VCaP (cell line): ENCODE data around the gene TFDP1.
A peak's percentile ranks its signal among the peaks of the same experiment; 100 is the strongest.

Experiments
- H3K27ac ChIP-seq: fragments of 450-650 bp; 2 replicates; pipeline ENCODE4 v1.5.1; 2017
- CTCF ChIP-seq: fragments of 450-650 bp; conservative IDR thresholded peaks from 2 replicates; pipeline ENCODE4 v1.5.1; 2017; ENCODE audit warnings: mild to moderate bottlenecking, moderate library complexity

TFDP1 gene

GRCh38 chr13:113579686-113580085, 4.9 kb upstream of the TFDP1 start:
- TF ChIP-seq CTCF: no peak

GRCh38 chr13:113581871-113582270, 2.7 kb upstream of the TFDP1 start:
- TF ChIP-seq CTCF: no peak
- H3K27ac ChIP-seq: no peak overlapping the region

More at GRCh38 chr13:113579686-113580085, 4.9 kb upstream of the TFDP1 start:
- H3K27ac ChIP-seq: no peak overlapping the region

- H3K27ac ChIP-seq: no peak overlapping the region
- no peak for TF ChIP-seq CTCF
Observed at GRCh38 chr13:113582841-113583631, 1.5 kb upstream of the TFDP1 start.

GRCh38 chr13:113584870-113585671, 518 bp downstream of the TFDP1 start:
- H3K27ac ChIP-seq: peak overlapping the region; percentile 38
- TF ChIP-seq CTCF: no peak

GRCh38 chr13:113585896-113586295, 1.3 kb downstream of the TFDP1 start:
- no peak for TF ChIP-seq CTCF
- H3K27ac ChIP-seq: peak overlapping the region; percentile 38; the same call in 1 of the 2 replicates

GRCh38 chr13:113586661-113587479, 2.3 kb downstream of the TFDP1 start:
- no peak for TF ChIP-seq CTCF
- no peak overlapping the region for H3K27ac ChIP-seq
